Left lung (tissue), 10 donors: ENCODE measurements around the gene ABCA13. TPM values are rescaled to one million over a fixed set of nuclear protein-coding genes. Genes with fewer than 3 reads are reported as not detected.

Experiments used
- ATAC-seq: fragments of 200-7000 bp; cut with Tn5 transposase; one replicate; pipeline ENCODE4 v1.9.1; 2020; ENCODE audit warnings: moderate library complexity
- DNase-seq, 4 donors: peaks; one replicate each; pipeline ENCODE4 v3.0.0-alpha.2; 2013 to 2020
- H3K27ac ChIP-seq, 2 donors: fragments of 200-600 bp; sonication (generic) in 1 of 2; one replicate each; pipeline versions ENCODE4 v1.5.0 to v1.8.0; 2020 to 2021
- H3K27me3 ChIP-seq, 2 donors: fragments of 200-600 bp; sonication (generic) in 1 of 2; one replicate each; pipeline versions ENCODE4 v1.5.0 to v1.8.0; 2020 to 2021
- H3K36me3 ChIP-seq, 2 donors: fragments of 200-600 bp; sonication (generic) in 1 of 2; one replicate each; pipeline versions ENCODE4 v1.5.0 to v1.8.0; 2020 to 2021
- H3K4me1 ChIP-seq, 2 donors: fragments of 200-600 bp; one replicate each; pipeline ENCODE4 v1.8.0; 2021
- H3K4me3 ChIP-seq, 2 donors: fragments of 200-600 bp; sonication (generic) in 1 of 2; one replicate each; pipeline versions ENCODE4 v1.5.0 to v1.8.0; 2020 to 2021; ENCODE audit warnings: mild to moderate bottlenecking in 1 of 2
- H3K9me3 ChIP-seq, 2 donors: fragments of 200-600 bp; sonication (generic) in 1 of 2; one replicate each; pipeline versions ENCODE4 v1.5.0 to v1.8.0; 2020 to 2021
- intact Hi-C, 2 donors: fragments of 100-400 bp; cut with DNase I; formaldehyde crosslinking; loops; one replicate each; pipeline versions ENCODE4 v1.11.2 to v1.14.2; 2022
- polyA plus RNA-seq, 6 donors: library from polyadenylated mRNA; unstranded; fragments of 120-200 nt; gene quantifications; one replicate each; pipeline ENCODE4 v1.2.1, GENCODE V29; 2013; ENCODE audit not compliant: insufficient read length in 6 of 6
- total RNA-seq, 2 donors: library from RNA; stranded (reverse); fragmentation: NEBNext Ultra II Directional; extraction: Animal tissue kit (Norgen Biotek cat#: 25700); gene quantifications; one replicate each; pipeline ENCODE4 v1.2.1, GENCODE V29; 2021
- TF ChIP-seq, protein P1 (sequence below), 2 donors: fragments of 200-600 bp; sonication (generic) in 1 of 2; IDR thresholded peaks; one replicate each; pipeline versions ENCODE4 v1.5.0 to v1.8.0; 2021; ENCODE audit warnings: antibody characterized with exemption in 2 of 2
- donor health status: DM: no; HTN: yes; CAD: no.
- donor health status: DM: no; HTN: no; CAD: no.

Gene ABCA13
- total and polyA plus RNA-seq, 8 donors = 0.55 to 2.9 (median 1.7) TPM

DNA sequence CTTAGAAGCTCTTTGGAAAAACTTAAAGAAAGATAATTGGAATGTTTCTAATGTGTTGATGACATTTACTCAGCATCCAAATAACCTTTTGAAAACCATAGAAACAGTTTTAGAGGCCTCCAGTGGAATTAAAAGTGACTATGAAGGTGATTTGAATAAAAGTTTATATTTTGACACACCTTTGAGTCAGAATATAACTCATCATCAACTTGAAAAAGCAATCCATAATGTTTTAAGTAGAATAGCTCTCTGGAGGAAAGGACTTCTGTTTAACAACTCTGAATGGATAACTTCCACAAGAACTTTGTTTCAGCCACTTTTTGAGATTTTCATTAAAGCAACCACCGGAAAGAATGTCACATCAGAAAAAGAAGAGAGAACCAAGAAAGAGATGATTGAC is 108.2 kb downstream of the ABCA13 start:
- ATAC-seq = no peak
- intact Hi-C loops = no loop called here
- Histone ChIP-seq H3K4me1 (no peaks in the 10 kb centered on the region), H3K9me3 (no peaks in the 10 kb centered on the region), H3K27ac (no peak overlapping the region), H3K27me3 (no peaks in the 10 kb centered on the region), H3K36me3 (no peaks in the 10 kb centered on the region), H3K4me3 (no peak overlapping the region)
- TF ChIP-seq, protein P1, sequence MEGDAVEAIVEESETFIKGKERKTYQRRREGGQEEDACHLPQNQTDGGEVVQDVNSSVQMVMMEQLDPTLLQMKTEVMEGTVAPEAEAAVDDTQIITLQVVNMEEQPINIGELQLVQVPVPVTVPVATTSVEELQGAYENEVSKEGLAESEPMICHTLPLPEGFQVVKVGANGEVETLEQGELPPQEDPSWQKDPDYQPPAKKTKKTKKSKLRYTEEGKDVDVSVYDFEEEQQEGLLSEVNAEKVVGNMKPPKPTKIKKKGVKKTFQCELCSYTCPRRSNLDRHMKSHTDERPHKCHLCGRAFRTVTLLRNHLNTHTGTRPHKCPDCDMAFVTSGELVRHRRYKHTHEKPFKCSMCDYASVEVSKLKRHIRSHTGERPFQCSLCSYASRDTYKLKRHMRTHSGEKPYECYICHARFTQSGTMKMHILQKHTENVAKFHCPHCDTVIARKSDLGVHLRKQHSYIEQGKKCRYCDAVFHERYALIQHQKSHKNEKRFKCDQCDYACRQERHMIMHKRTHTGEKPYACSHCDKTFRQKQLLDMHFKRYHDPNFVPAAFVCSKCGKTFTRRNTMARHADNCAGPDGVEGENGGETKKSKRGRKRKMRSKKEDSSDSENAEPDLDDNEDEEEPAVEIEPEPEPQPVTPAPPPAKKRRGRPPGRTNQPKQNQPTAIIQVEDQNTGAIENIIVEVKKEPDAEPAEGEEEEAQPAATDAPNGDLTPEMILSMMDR (IDR thresholded peaks at IDR 0.05) = no peak
- no peak for DNase-seq

DNA sequence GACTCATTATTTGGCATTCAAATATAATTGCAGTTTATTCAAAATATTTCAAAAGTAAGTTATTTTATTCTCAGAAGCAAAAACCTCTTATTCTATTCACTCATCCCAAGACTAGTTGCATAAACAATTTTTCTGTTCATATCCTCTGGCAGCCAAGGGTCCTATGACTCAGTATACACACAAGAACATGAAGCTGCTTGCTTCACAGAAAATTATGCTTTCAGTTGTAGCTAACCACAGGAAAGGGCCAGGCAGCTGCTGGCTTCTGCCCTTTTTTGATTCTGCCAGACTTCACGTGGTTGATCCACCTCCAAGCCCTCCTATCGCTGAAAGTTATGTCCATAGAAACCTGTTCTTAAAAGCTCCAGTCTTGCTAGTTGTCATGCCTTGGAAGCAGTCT is 108.8 kb downstream of the ABCA13 start:
- H3K36me3 ChIP-seq = no peaks in the 10 kb centered on the region
- DNase-seq (no peak), ATAC-seq (peak; percentile 25)
- intact Hi-C loops = no loop called here
- H3K4me3 ChIP-seq = no peak overlapping the region
- no peaks in the 10 kb centered on the region for H3K27me3 ChIP-seq
- no peak overlapping the region for H3K27ac ChIP-seq
- TF ChIP-seq, protein P1 (IDR thresholded peaks at IDR 0.05) = no peak
- H3K9me3 ChIP-seq = no peaks in the 10 kb centered on the region
- H3K4me1 ChIP-seq = no peaks in the 10 kb centered on the region

DNA sequence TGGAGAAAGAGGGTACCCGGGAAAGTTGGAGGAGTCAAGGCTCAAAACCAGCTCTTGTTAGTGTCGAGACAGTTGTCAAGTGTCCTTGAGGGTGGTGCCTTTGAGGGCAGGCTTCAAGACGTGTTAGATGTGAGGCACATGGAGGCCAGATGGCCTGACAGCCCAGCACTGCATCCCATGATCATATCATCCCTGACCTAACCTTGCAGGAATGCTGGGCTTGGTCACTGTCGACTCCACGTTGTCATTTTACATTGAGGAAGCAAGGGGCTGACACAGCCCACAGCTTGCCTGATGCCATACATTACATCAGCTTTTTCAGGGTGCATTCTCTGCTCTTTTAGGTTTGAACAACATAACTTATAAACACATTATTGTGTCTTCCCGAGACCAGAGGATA is 114.1 kb downstream of the ABCA13 start:
- DNase-seq (no peak), ATAC-seq (no peak)
- Histone ChIP-seq H3K4me3 (no peak overlapping the region), H3K27me3 (no peaks in the 10 kb centered on the region), H3K36me3 (no peaks in the 10 kb centered on the region), H3K4me1 (no peaks in the 10 kb centered on the region), H3K9me3 (no peaks in the 10 kb centered on the region), H3K27ac (no peak overlapping the region)
- TF ChIP-seq, protein P1 (IDR thresholded peaks at IDR 0.05) = no peak
- intact Hi-C loops = no loop called here

DNA sequence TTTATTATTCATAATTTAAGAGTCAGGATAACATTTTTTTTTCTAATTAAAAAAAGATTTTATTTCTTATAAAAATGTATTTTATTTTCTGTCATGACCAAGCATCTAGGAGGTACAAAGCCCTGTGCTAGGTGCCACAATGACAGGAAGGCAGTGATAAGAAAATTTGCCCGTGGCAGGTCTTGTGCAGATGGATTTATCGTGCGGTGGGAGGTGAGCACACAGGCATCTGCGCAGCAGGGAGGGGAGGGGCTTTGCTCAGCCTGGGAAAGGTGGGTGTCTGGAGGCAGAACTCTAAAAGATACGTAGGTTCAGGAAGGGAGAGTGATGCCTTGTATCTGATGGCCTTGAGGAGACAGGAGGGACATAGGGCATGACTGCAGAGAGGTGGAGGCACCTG is 115.6 kb downstream of the ABCA13 start:
- H3K9me3 ChIP-seq = no peaks in the 10 kb centered on the region
- no peak overlapping the region for H3K4me3 ChIP-seq
- ATAC-seq (no peak), DNase-seq (no peak)
- H3K36me3 ChIP-seq = no peaks in the 10 kb centered on the region
- no peaks in the 10 kb centered on the region for H3K27me3 ChIP-seq
- intact Hi-C loops = no loop called here
- no peak overlapping the region for H3K27ac ChIP-seq
- H3K4me1 ChIP-seq = no peaks in the 10 kb centered on the region
- TF ChIP-seq, protein P1 (IDR thresholded peaks at IDR 0.05) = no peak

DNA sequence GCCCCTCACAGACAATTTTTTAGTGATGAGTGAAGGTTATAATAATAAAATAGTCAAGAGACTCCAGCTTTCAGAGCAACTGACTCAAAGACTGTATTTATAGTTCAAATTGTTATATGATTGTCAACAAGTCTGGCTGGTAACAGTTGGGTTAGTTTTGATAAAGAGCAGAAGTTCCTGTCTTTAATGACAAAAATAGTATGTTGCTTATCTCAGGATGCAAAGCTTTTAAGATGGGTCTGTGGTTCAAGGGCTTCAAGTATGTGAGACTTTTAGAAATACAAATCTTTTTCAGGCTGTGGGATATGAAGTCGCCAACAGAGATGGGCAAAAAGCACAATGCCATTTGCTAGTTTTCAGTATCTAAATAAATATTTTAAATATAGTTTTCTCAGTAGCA is 118.4 kb downstream of the ABCA13 start:
- ATAC-seq (no peak), DNase-seq (no peak)
- intact Hi-C loops = no loop called here
- Histone ChIP-seq H3K27ac (no peak overlapping the region), H3K27me3 (no peaks in the 10 kb centered on the region), H3K4me3 (no peak overlapping the region), H3K9me3 (no peaks in the 10 kb centered on the region), H3K4me1 (no peaks in the 10 kb centered on the region), H3K36me3 (no peaks in the 10 kb centered on the region)
- TF ChIP-seq, protein P1 (IDR thresholded peaks at IDR 0.05) = no peak
